Breast epithelium (tissue), 4 donors: ENCODE data around the gene ELOVL6. TPM values are rescaled to one million over a fixed set of nuclear protein-coding genes. Genes with fewer than 3 reads are reported as not detected.

Experiments
- DNase-seq, 2 donors: peaks; one replicate each; pipeline ENCODE4 v3.0.0-alpha.2; 2019; ENCODE audit warnings: low spot score in 2 of 2
- H3K27ac ChIP-seq, 2 donors: fragments of 200-600 bp; sonication (generic) in 1 of 2; one replicate each; pipeline ENCODE4 v1.5.1; 2016 to 2019; ENCODE audit warnings: mild to moderate bottlenecking in 1 of 2
- H3K27me3 ChIP-seq, 2 donors: fragments of 200-600 bp; sonication (generic) in 1 of 2; one replicate each; pipeline versions ENCODE4 v1.5.1 to v1.6.0; 2017 to 2019; ENCODE audit warnings: control low read depth in 1 of 2, mild to moderate bottlenecking in 1 of 2
- H3K36me3 ChIP-seq: fragments of 200-600 bp; one replicate; pipeline ENCODE4 v1.5.1; 2019
- H3K4me1 ChIP-seq, 2 donors: fragments of 200-600 bp; sonication (generic); one replicate each; pipeline ENCODE4 v1.5.1; 2016 to 2019; ENCODE audit warnings: control low read depth in 1 of 2
- H3K4me3 ChIP-seq, 3 donors: fragments of 200-600 bp; sonication (generic); 1 replicate in 2 of 3; 2 replicates in 1 of 3; pipeline ENCODE4 v1.5.1; 2016 to 2019; ENCODE audit warnings: mild to moderate bottlenecking in 3 of 3, moderate library complexity in 2 of 3
- H3K9me3 ChIP-seq, 2 donors: fragments of 200-600 bp; sonication (generic) in 1 of 2; one replicate each; pipeline ENCODE4 v1.5.1; 2016 to 2019; ENCODE audit warnings: control low read depth in 1 of 2
- CTCF ChIP-seq, 3 donors: fragments of 450-650 bp; IDR thresholded peaks; one replicate each; pipeline ENCODE4 v1.5.1; 2016 to 2017; ENCODE audit warnings: antibody characterized with exemption in 3 of 3, mild to moderate bottlenecking in 3 of 3, moderate library complexity in 3 of 3
- POLR2A ChIP-seq: fragments of 450-650 bp; IDR thresholded peaks from one replicate; pipeline ENCODE4 v1.6.1; 2016; ENCODE audit warnings: antibody characterized with exemption, mild to moderate bottlenecking, moderate library complexity
- POLR2AphosphoS5 ChIP-seq, 3 donors: sonication (generic); formaldehyde crosslinking; IDR thresholded peaks; one replicate each; pipeline ENCODE4 v1.6.1; 2017; ENCODE audit warnings: antibody characterized with exemption in 3 of 3
- intact Hi-C: fragments of 100-400 bp; cut with DNase I; formaldehyde crosslinking; loops from one replicate; pipeline ENCODE4 v1.15.1; 2023; ENCODE audit warnings: low total_unique reads
- total RNA-seq, 3 donors: library from RNA; depleted of rRNA; stranded (reverse); fragments of >200 nt; gene quantifications; one replicate each; pipeline ENCODE4 v1.1.0, GENCODE V29; 2016

The ELOVL6 gene
- total RNA-seq, 3 donors from 2014 or later: 2.2 to 5.6 (median 4.1) TPM

GRCh38 chr4:110216129-110216528, 17.7 kb upstream of the ELOVL6 start:
- TF ChIP-seq CTCF (IDR thresholded peaks at IDR 0.05) (no peak), POLR2AphosphoS5 (IDR thresholded peaks at IDR 0.05) (no peak), POLR2A (no peak)

DNA sequence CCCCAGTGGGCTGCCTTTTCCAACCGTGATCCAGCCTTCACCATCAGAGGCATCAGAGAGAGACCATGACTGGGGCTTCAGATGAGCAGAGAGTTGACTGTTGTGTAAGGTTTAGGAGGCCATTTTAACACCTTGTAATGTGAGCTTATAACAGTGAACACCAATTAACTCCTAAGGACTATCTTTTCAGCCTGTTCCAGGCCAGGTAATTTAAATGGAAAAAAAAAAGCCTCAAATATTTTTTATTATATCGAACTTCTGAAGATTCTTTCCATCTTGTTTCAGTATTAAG, 13.3 kb upstream of the ELOVL6 start:
- Histone ChIP-seq H3K4me1 (no peaks in the 10 kb centered on the region), H3K27me3 (no peaks in the 10 kb centered on the region), H3K36me3 (no peaks in the 10 kb centered on the region), H3K27ac (no peak overlapping the region), H3K9me3 (no peaks in the 10 kb centered on the region), H3K4me3 (no peak overlapping the region)
- no peak for DNase-seq
- intact Hi-C loops: loop anchor here (5.0 kb wide), 1 partner anchor 169 kb away; no protein-coding TSS in a partner anchor
- TF ChIP-seq CTCF (IDR thresholded peaks at IDR 0.05): no peak
- no peak for TF ChIP-seq POLR2AphosphoS5 (IDR thresholded peaks at IDR 0.05)
- TF ChIP-seq POLR2A: no peak

More at GRCh38 chr4:110216129-110216528, 17.7 kb upstream of the ELOVL6 start:
- H3K36me3 ChIP-seq: no peaks in the 10 kb centered on the region
- H3K4me1 ChIP-seq: no peaks in the 10 kb centered on the region
- H3K9me3 ChIP-seq: peaks cover 0 to 7% of the 10 kb centered on the region in 2 donors
- no peak overlapping the region for H3K27ac ChIP-seq
- DNase-seq: no peak
- intact Hi-C loops: no loop called here
- H3K4me3 ChIP-seq: no peak overlapping the region
- no peaks in the 10 kb centered on the region for H3K27me3 ChIP-seq

DNA sequence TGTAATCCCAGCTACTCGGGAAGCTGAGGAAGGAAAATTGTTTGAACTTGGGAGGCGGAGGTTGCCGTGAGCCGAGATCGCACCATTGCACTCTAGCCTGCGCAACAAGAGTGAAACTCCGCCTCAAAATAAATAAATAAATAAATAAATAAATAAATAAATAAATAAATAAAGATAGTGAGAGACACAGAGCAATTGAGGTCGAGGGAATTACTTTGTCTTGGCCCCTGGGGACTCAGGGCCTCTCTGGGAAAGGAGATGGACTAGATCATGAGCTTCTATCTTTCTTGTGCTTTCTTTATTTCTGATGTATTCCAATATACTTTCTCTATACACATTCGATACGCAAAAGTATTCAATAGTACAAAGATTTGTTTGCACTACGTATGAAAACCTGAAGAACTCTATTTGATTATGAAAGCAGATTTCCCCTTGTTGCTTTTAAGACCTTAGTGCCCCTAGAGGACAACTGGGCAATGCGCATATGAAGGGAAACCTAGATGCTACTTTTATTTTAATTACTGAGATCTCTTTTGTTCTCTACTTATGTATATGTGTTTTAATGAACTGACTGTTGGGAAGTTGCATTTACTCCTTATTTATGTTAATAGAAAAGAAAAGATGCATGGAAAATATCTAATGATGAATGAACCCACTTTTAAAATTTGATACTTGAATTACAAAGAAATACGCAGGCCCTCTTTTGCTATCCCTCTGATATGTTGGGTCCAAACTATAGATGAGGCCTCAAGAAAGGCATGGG, 12.8 kb upstream of the ELOVL6 start:
- no peak for DNase-seq
- no peak overlapping the region for H3K4me3 ChIP-seq
- no peak overlapping the region for H3K27ac ChIP-seq
- no peaks in the 10 kb centered on the region for H3K4me1 ChIP-seq
- H3K9me3 ChIP-seq: no peaks in the 10 kb centered on the region
- no peaks in the 10 kb centered on the region for H3K27me3 ChIP-seq
- no peaks in the 10 kb centered on the region for H3K36me3 ChIP-seq
- TF ChIP-seq POLR2AphosphoS5 (IDR thresholded peaks at IDR 0.05): no peak
- TF ChIP-seq CTCF (IDR thresholded peaks at IDR 0.05): peak; percentile 24 to 56 (median 51)
- TF ChIP-seq POLR2A: no peak
- intact Hi-C loops: loop anchor here (5.0 kb wide), 1 partner anchor 169 kb away; no protein-coding TSS in a partner anchor

DNA sequence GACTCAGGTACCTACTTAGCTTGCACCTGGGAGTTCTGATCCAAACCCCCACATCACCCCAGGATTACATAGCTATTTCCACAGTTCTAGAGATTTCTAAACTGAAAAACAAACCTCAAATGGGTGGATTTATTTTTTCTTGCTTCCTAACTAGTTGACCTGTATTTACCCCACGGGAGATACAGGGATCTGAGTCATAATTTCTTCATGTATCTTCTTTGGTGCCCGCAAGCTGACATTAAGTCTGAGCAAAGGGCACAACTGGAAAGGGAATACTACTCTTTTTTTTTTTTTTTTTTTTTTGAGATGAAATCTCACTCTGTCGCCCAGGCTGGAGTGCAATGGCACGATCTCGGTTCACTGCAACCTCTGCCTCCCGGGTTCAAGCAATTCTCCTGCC, 10.0 kb upstream of the ELOVL6 start:
- Histone ChIP-seq H3K4me3 (no peak overlapping the region), H3K36me3 (no peaks in the 10 kb centered on the region), H3K9me3 (no peaks in the 10 kb centered on the region), H3K27me3 (no peaks in the 10 kb centered on the region), H3K4me1 (no peaks in the 10 kb centered on the region), H3K27ac (no peak overlapping the region)
- no peak for TF ChIP-seq CTCF (IDR thresholded peaks at IDR 0.05)
- TF ChIP-seq POLR2A: no peak
- TF ChIP-seq POLR2AphosphoS5 (IDR thresholded peaks at IDR 0.05): no peak
- intact Hi-C loops: loop anchor here (10.0 kb wide), 1 partner anchor 306 kb away; no protein-coding TSS in a partner anchor
- DNase-seq: no peak

GRCh38 chr4:110207233-110207632, 8.8 kb upstream of the ELOVL6 start:
- intact Hi-C loops: loop anchor here (10.0 kb wide), 1 partner anchor 308 kb away; no protein-coding TSS in a partner anchor

More at GRCh38 chr4:110207233-110207632, 8.8 kb upstream of the ELOVL6 start:
- Histone ChIP-seq H3K36me3 (no peaks in the 10 kb centered on the region), H3K4me1 (no peaks in the 10 kb centered on the region), H3K27me3 (no peaks in the 10 kb centered on the region), H3K9me3 (no peaks in the 10 kb centered on the region), H3K4me3 (no peak overlapping the region), H3K27ac (no peak overlapping the region)
- TF ChIP-seq POLR2A (no peak), CTCF (IDR thresholded peaks at IDR 0.05) (no peak), POLR2AphosphoS5 (IDR thresholded peaks at IDR 0.05) (no peak)
- DNase-seq: no peak
